SK-N-SH (cell line): ENCODE data around the gene PTAR1. TPM values are rescaled to one million over a fixed set of nuclear protein-coding genes. Genes with fewer than 3 reads are reported as not detected.

Experiments
- CTCF ChIA-PET: fragments of 300-600, 350-600 bp; formaldehyde crosslinking; extraction: SDS; loops from one replicate; lab custom pipeline; 2021; lab: Yijun Ruan, JAX
- POLR2A ChIA-PET: fragments of 350-600 bp; sonication (Branson Sonifier 250); formaldehyde crosslinking; extraction: SDS; loops from one replicate; lab custom pipeline; 2020; ENCODE audit warnings: antibody characterized with exemption, inconsistent platforms; lab: Yijun Ruan, JAX
- DNase-seq: peaks from one replicate; pipeline ENCODE4 v3.0.0; 2012
- H2AFZ ChIP-seq: fragments of 200-600 bp; sonication (generic); 2 replicates; pipeline ENCODE4 v1.8.1; 2016; ENCODE audit warnings: antibody characterized with exemption, mild to moderate bottlenecking, low read depth
- H3F3A ChIP-seq: fragments of 200-600 bp; sonication (generic); replicated peaks from 2 replicates; pipeline ENCODE3; 2016; ENCODE audit warnings: antibody characterized with exemption, mild to moderate bottlenecking; ENCODE audit not compliant: insufficient read depth
- H3K27ac ChIP-seq, 2 experiments: fragments of 200-500 bp in 1 of 2; fragments of 200-600 bp in 1 of 2; sonication (Bioruptor generic) in 1 of 2; sonication (generic), shearing (Covaris generic) in 1 of 2; 2 replicates each; pipeline versions ENCODE4 v1.5.1 to v1.6.1; 2014 to 2016; ENCODE audit warnings: low read depth in 2 of 2, inconsistent platforms in 1 of 2, low read length in 1 of 2, mild to moderate bottlenecking in 1 of 2, mixed read lengths in 1 of 2
- H3K27me3 ChIP-seq: fragments of 200-600 bp; sonication (generic), shearing (Covaris generic); 2 replicates; pipeline ENCODE4 v1.6.1; 2016; ENCODE audit warnings: mixed run types; ENCODE audit not compliant: insufficient read depth
- H3K36me3 ChIP-seq, 2 experiments: fragments of 200-500 bp in 1 of 2; fragments of 200-600 bp in 1 of 2; sonication (Bioruptor generic) in 1 of 2; sonication (generic) in 1 of 2; replicated peaks in 1 of 2; 2 replicates each; pipeline versions ENCODE3 to v1.5.1; 2014 to 2016; ENCODE audit warnings: low read length in 1 of 2, mild to moderate bottlenecking in 1 of 2; ENCODE audit not compliant: insufficient read depth in 2 of 2, control insufficient read depth in 1 of 2
- H3K4me1 ChIP-seq, 2 experiments: fragments of 200-500 bp in 1 of 2; fragments of 200-600 bp in 1 of 2; sonication (Bioruptor generic) in 1 of 2; sonication (generic), shearing (Covaris generic) in 1 of 2; 2 replicates each; pipeline versions ENCODE4 v1.5.1 to v1.6.1; 2014 to 2016; ENCODE audit warnings: low read depth in 1 of 2, low read length in 1 of 2, mixed run types in 1 of 2; ENCODE audit not compliant: insufficient read depth in 2 of 2, control insufficient read depth in 1 of 2
- H3K4me2 ChIP-seq: fragments of 200-600 bp; sonication (generic), shearing (Covaris generic); 2 replicates; pipeline ENCODE4 v1.6.1; 2017; ENCODE audit warnings: mixed run types
- H3K4me3 ChIP-seq, 2 experiments: fragments of 200-500 bp in 1 of 2; fragments of 200-600 bp in 1 of 2; sonication (Bioruptor generic) in 1 of 2; sonication (generic), shearing (Covaris generic) in 1 of 2; 2 replicates each; pipeline versions ENCODE4 v1.5.1 to v1.8.1; 2014 to 2016; ENCODE audit warnings: low read depth in 2 of 2, inconsistent platforms in 1 of 2, low read length in 1 of 2, mild to moderate bottlenecking in 1 of 2, mixed read lengths in 1 of 2, moderate library complexity in 1 of 2
- H3K79me2 ChIP-seq: fragments of 200-600 bp; sonication (generic); 2 replicates; pipeline ENCODE4 v1.8.1; 2017; ENCODE audit warnings: mild to moderate bottlenecking; ENCODE audit not compliant: insufficient read depth
- H3K9ac ChIP-seq: fragments of 200-600 bp; sonication (generic); 2 replicates; pipeline ENCODE4 v1.6.1; 2017; ENCODE audit warnings: mixed run types
- H3K9me2 ChIP-seq: fragments of 200-600 bp; sonication (generic); 2 replicates; pipeline ENCODE4 v1.6.1; 2017; ENCODE audit warnings: mixed run types
- H3K9me3 ChIP-seq: fragments of 200-600 bp; sonication (generic); 2 replicates; pipeline ENCODE4 v1.6.1; 2017; ENCODE audit warnings: mixed run types, mild to moderate bottlenecking, moderate library complexity
- H4K20me1 ChIP-seq: fragments of 200-600 bp; sonication (generic); 2 replicates; pipeline ENCODE4 v1.6.1; 2017; ENCODE audit warnings: mild to moderate bottlenecking, mixed run types; ENCODE audit not compliant: insufficient read depth
- CHD2 ChIP-seq: fragments of 150-350 bp; IDR thresholded peaks from 2 replicates; pipeline ENCODE4 v1.6.1; 2018; ENCODE audit warnings: low read length; ENCODE audit not compliant: partially characterized antibody
- CTCF ChIP-seq: fragments of 200-600 bp; sonication (generic); IDR thresholded peaks from 2 replicates; pipeline ENCODE4 v1.6.1; 2017; ENCODE audit warnings: antibody characterized with exemption, mild to moderate bottlenecking, moderate library complexity
- ELF1 ChIP-seq: IDR thresholded peaks from 2 replicates; pipeline ENCODE4 v1.4.0; 2012
- EP300 ChIP-seq, 2 experiments: IDR thresholded peaks; 2 replicates each; pipeline versions ENCODE4 v1.4.0 to v1.6.1; 2012; ENCODE audit warnings: borderline replicate concordance in 1 of 2, low read depth in 1 of 2, low read length in 1 of 2
- EZH2phosphoT487 ChIP-seq: fragments of 200-600 bp; sonication (generic); IDR thresholded peaks from 2 replicates; pipeline ENCODE4 v1.6.1; 2017; ENCODE audit warnings: low read depth, mixed run types, mild to moderate bottlenecking, antibody characterized with exemption, moderate library complexity, borderline replicate concordance
- FOXJ3 ChIP-seq: sonication (generic); formaldehyde crosslinking; IDR thresholded peaks from 2 replicates; pipeline ENCODE4 v1.5.1; 2020; ENCODE audit warnings: mild to moderate bottlenecking, missing genetic modification reagents
- FOXM1 ChIP-seq: IDR thresholded peaks from 2 replicates; pipeline ENCODE4 v1.4.0; 2012; ENCODE audit warnings: low read depth, mild to moderate bottlenecking
- JUND ChIP-seq: IDR thresholded peaks from 2 replicates; pipeline ENCODE4 v1.4.0; 2012
- MAX ChIP-seq: IDR thresholded peaks from 2 replicates; pipeline ENCODE4 v1.4.0; 2012; ENCODE audit warnings: low read depth
- MXI1 ChIP-seq: IDR thresholded peaks from 2 replicates; pipeline ENCODE4 v1.6.1; 2012; ENCODE audit warnings: mild to moderate bottlenecking, low read depth, low read length, improper control_type of control experiment
- NFIC ChIP-seq: IDR thresholded peaks from 2 replicates; pipeline ENCODE4 v1.4.0; 2012; ENCODE audit warnings: borderline replicate concordance
- NRF1 ChIP-seq: IDR thresholded peaks from 2 replicates; pipeline ENCODE4 v1.6.1; 2012; ENCODE audit warnings: low read depth, mild to moderate bottlenecking, low read length
- POLR2AphosphoS5 ChIP-seq: IDR thresholded peaks from 2 replicates; pipeline ENCODE4 v1.6.1; 2012; ENCODE audit warnings: low read depth, low read length
- RAD21 ChIP-seq: IDR thresholded peaks from 2 replicates; pipeline ENCODE4 v1.6.1; 2012; ENCODE audit warnings: mild to moderate bottlenecking, low read length
- RFX5 ChIP-seq: IDR thresholded peaks from 2 replicates; pipeline ENCODE4 v1.6.1; 2012; ENCODE audit warnings: mild to moderate bottlenecking, improper control_type of control experiment, low read length
- RXRA ChIP-seq: IDR thresholded peaks from 2 replicates; pipeline ENCODE4 v1.4.0; 2012; ENCODE audit warnings: low read depth, mild to moderate bottlenecking, borderline replicate concordance
- SIN3A ChIP-seq: IDR thresholded peaks from 2 replicates; pipeline ENCODE4 v1.6.1; 2012; ENCODE audit warnings: low read depth, mild to moderate bottlenecking, low read length, moderate library complexity, borderline replicate concordance
- TCF12 ChIP-seq: IDR thresholded peaks from 2 replicates; pipeline ENCODE4 v1.4.0; 2012
- TEAD4 ChIP-seq: IDR thresholded peaks from 2 replicates; pipeline ENCODE4 v1.4.0; 2012; ENCODE audit warnings: mild to moderate bottlenecking, borderline replicate concordance; ENCODE audit not compliant: insufficient read depth
- ZBTB33 ChIP-seq: IDR thresholded peaks from 2 replicates; pipeline ENCODE4 v1.4.0; 2012; ENCODE audit warnings: low read depth, borderline replicate concordance
- WGBS: methylation state at CpG from one replicate; pipeline ENCODE4 v1.1.6; 2017; ENCODE audit warnings: low lambda C conversion rate; 5-methylcytosine and 5-hydroxymethylcytosine counted together
- polyA plus RNA-seq, 3 experiments: library from polyadenylated mRNA; depleted of rRNA; stranded (reverse); fragments of >200 nt; gene quantifications; 2 replicates each; pipeline ENCODE4 v1.2.3, GENCODE V29; 2012

PTAR1 gene
- polyA plus RNA-seq, 1 of the 3 experiments (the other 2 are of a cell fraction) = 4.7 TPM

GRCh38 chr9:69674716-69675438, 84.9 kb downstream of the PTAR1 start (continued):
- TF ChIP-seq NRF1 (no peak), FOXM1 (0 out of 2 replicates have a peak, but pooled peaks have one; percentile 29), MAX (no peak), CHD2 (no peak), FOXJ3 (CRISPR knock-in tag) (no peak), ELF1 (no peak), RAD21 (no peak), EP300 (IDR thresholded peaks at IDR 0.05; ENCODE audit: borderline replicate concordance in 1 of 2, low read depth in 1 of 2, low read length in 1 of 2) (peak in 1 of 2 experiments; percentile 64; a peak in 1 of 4 replicates), TCF12 (peak; percentile 87), RXRA (peak; percentile 45; the same call in 1 of the 2 replicates), POLR2AphosphoS5 (no peak; the same call in 1 of the 2 replicates), NFIC (peak; percentile 70), RFX5 (no peak), TEAD4 (peak; percentile 40; the same call in 1 of the 2 replicates)
- TF ChIP-seq, all 33 proteins: peak for 11

- POLR2A ChIA-PET = no interaction called here
- 87% methylated on average over 11 of the region's 11 CpGs for WGBS
Observed at GRCh38 chr9:69674112-69674685, 85.6 kb downstream of the PTAR1 start.

More at GRCh38 chr9:69674112-69674685, 85.6 kb downstream of the PTAR1 start:
- TF ChIP-seq CTCF = peak; percentile 26; the same call in 1 of the 2 replicates
- TF ChIP-seq MXI1 = no peak
- TF ChIP-seq ZBTB33 = no peak
- no peak for TF ChIP-seq SIN3A
- TF ChIP-seq JUND = no peak
- TF ChIP-seq EZH2phosphoT487 = no peak
- H3K9ac ChIP-seq = peak overlapping the region; percentile 34; the same call in 1 of the 2 replicates
- H3K9me3 ChIP-seq = no peaks in the 10 kb centered on the region
- H3F3A ChIP-seq = peaks cover 32% of the 10 kb centered on the region
- H3K36me3 ChIP-seq = no peaks in the 10 kb centered on the region
- CTCF ChIA-PET = interaction anchor here (0.8 to 4.6 kb wide), 11 partner anchors 10 to 264 kb away, joined by 3 to 46 read pairs (median 6); partner anchors contain the start of gene PTAR1
- DNase-seq = no peak
- no peaks in the 10 kb centered on the region for H4K20me1 ChIP-seq
- H3K4me3 ChIP-seq = no peak overlapping the region
- H3K27ac ChIP-seq = peak overlapping the region; percentile 44 to 92; a peak in 3 of 4 replicates
- H3K27me3 ChIP-seq = no peaks in the 10 kb centered on the region
- H3K9me2 ChIP-seq = no peaks in the 10 kb centered on the region
- H3K4me1 ChIP-seq = peaks cover 8 to 31% of the 10 kb centered on the region in 2 experiments; a peak in 3 of 4 replicates
- H3K4me2 ChIP-seq = peak overlapping the region; percentile 95; the same call in 1 of the 2 replicates
- H3K79me2 ChIP-seq = peaks cover 11% of the 10 kb centered on the region; the same call in 1 of the 2 replicates
- H2AFZ ChIP-seq = peak overlapping the region; percentile 76
